Cardiac muscle cell (in vitro differentiated cells and primary cell): ENCODE results near the gene ULK3. TPM values are rescaled to one million over a fixed set of nuclear protein-coding genes. Genes with fewer than 3 reads are reported as not detected.
A peak's percentile ranks its signal among the peaks of the same experiment; 100 is the strongest.
"Not testable (repeated sequence)": the region's sequence is repeated elsewhere in the genome, so short reads cannot be mapped to it uniquely, and the experiment has no call there.

Experiments used
- DNase-seq, 2 donors: peaks; one replicate each; pipeline versions ENCODE4 v3.0.0 to v3.0.0-alpha.2; 2010 to 2017; ENCODE audit warnings: low read depth in 1 of 2, low spot score in 1 of 2
- H3K27ac ChIP-seq: fragments of 200-600 bp; sonication (generic); 2 replicates; pipeline ENCODE4 v1.5.1; 2016
- H3K27me3 ChIP-seq: fragments of 200-600 bp; sonication (generic); 2 replicates; pipeline ENCODE4 v1.6.0; 2016; ENCODE audit warnings: control low read depth
- H3K36me3 ChIP-seq: fragments of 200-600 bp; sonication (generic); 2 replicates; pipeline ENCODE4 v1.5.1; 2016; ENCODE audit warnings: control low read depth
- H3K4me1 ChIP-seq: fragments of 200-600 bp; sonication (generic); 2 replicates; pipeline ENCODE4 v1.8.1; 2017; ENCODE audit warnings: low read depth, mild to moderate bottlenecking, mixed run types
- H3K4me3 ChIP-seq: fragments of 200-600 bp; sonication (generic); 2 replicates; pipeline ENCODE4 v1.5.1; 2016; ENCODE audit warnings: mild to moderate bottlenecking
- H3K9me3 ChIP-seq: fragments of 200-600 bp; sonication (generic); 2 replicates; pipeline ENCODE4 v1.5.1; 2017; ENCODE audit warnings: low read depth, mild to moderate bottlenecking, control low read depth
- CTCF ChIP-seq: IDR thresholded peaks from 2 replicates; pipeline ENCODE4 v1.5.1; 2012; ENCODE audit warnings: low read depth, mild to moderate bottlenecking, low read length
- polyA plus RNA-seq: library from polyadenylated mRNA; unstranded; fragments of >200 nt; fragmentation: Nextera tagmentation; extraction: Ambion mirVana; gene quantifications from 2 replicates; pipeline ENCODE4 v1.2.1, GENCODE V29; 2016
- total RNA-seq: library from RNA; depleted of rRNA; stranded (reverse); fragments of >200 nt; gene quantifications from 2 replicates; pipeline ENCODE4 v1.2.3, GENCODE V29; 2016

The ULK3 gene
- total and polyA plus RNA-seq, 2 experiments from 2014 or later = 39.5 to 54.6 TPM

GRCh38 chr15:74889390-74889882 is 46.5 kb upstream of the ULK3 start:
- Histone ChIP-seq H3K4me1 (peaks cover 14% of the 10 kb centered on the region), H3K36me3 (peaks cover 5% of the 10 kb centered on the region), H3K4me3 (peak overlapping the region; percentile 56), H3K9me3 (no peaks in the 10 kb centered on the region), H3K27ac (no peak overlapping the region), H3K27me3 (no peaks in the 10 kb centered on the region)
- TF ChIP-seq CTCF = no peak
- peak; percentile 45 to 54 for DNase-seq

- peaks cover 5% of the 10 kb centered on the region for H3K36me3 ChIP-seq
- H3K4me1 ChIP-seq = peaks cover 14% of the 10 kb centered on the region
- no peaks in the 10 kb centered on the region for H3K9me3 ChIP-seq
- no peak overlapping the region for H3K4me3 ChIP-seq
- no peak for TF ChIP-seq CTCF
- no peaks in the 10 kb centered on the region for H3K27me3 ChIP-seq
- no peak for DNase-seq
- no peak overlapping the region for H3K27ac ChIP-seq
These were observed 45.8 kb upstream of the ULK3 start for GRCh38 chr15:74888716-74889115.

GRCh38 chr15:74887537-74888193 is 44.7 kb upstream of the ULK3 start:
- not testable (repeated sequence) for H3K36me3 ChIP-seq, H3K4me3 ChIP-seq, H3K27ac ChIP-seq, H3K27me3 ChIP-seq, DNase-seq, H3K9me3 ChIP-seq
- H3K4me1 ChIP-seq = peaks cover 14% of the 10 kb centered on the region

GRCh38 chr15:74885461-74885860 is 42.5 kb upstream of the ULK3 start:
- no peak overlapping the region for H3K27ac ChIP-seq
- H3K4me3 ChIP-seq = no peak overlapping the region
- DNase-seq = no peak
- TF ChIP-seq CTCF = no peak
- no peaks in the 10 kb centered on the region for H3K36me3 ChIP-seq
- H3K9me3 ChIP-seq = no peaks in the 10 kb centered on the region
- no peaks in the 10 kb centered on the region for H3K27me3 ChIP-seq
- peaks cover 9% of the 10 kb centered on the region for H3K4me1 ChIP-seq

- no peak for TF ChIP-seq CTCF
- Histone ChIP-seq H3K4me1 (peaks cover 9% of the 10 kb centered on the region), H3K36me3 (no peaks in the 10 kb centered on the region), H3K9me3 (no peaks in the 10 kb centered on the region), H3K27me3 (no peaks in the 10 kb centered on the region), H3K27ac (no peak overlapping the region), H3K4me3 (no peak overlapping the region)
- DNase-seq = peak in 1 of 2 donors; percentile 16
These were observed 41.7 kb upstream of the ULK3 start for GRCh38 chr15:74884428-74885223.

GRCh38 chr15:74882528-74882927 is 39.6 kb upstream of the ULK3 start:
- Histone ChIP-seq H3K9me3 (no peaks in the 10 kb centered on the region), H3K36me3 (no peaks in the 10 kb centered on the region), H3K27me3 (no peaks in the 10 kb centered on the region), H3K27ac (no peak overlapping the region), H3K4me1 (no peaks in the 10 kb centered on the region), H3K4me3 (no peak overlapping the region)
- no peak for TF ChIP-seq CTCF
- DNase-seq = no peak
